WTC11 (cell line): ENCODE results near the gene COPS7A. TPM values are rescaled to one million over a fixed set of nuclear protein-coding genes. Genes with fewer than 3 reads are reported as not detected.

ENCODE experiments used
- ATAC-seq: fragments of 200-7000 bp; cut with Tn5 transposase; 2 replicates; pipeline ENCODE4 v1.10.0; 2021; ENCODE audit warnings: mild to moderate bottlenecking, moderate library complexity
- CTCF ChIA-PET: fragments of 300-600 bp; sonication (Branson Sonifier 250); formaldehyde crosslinking; loops from one replicate; lab custom pipeline; 2021; ENCODE audit warnings: antibody characterized with exemption; lab: Charles Lee
- POLR2A ChIA-PET: fragments of 350-600 bp; sonication (Branson Sonifier 250); formaldehyde crosslinking; loops from one replicate; lab custom pipeline; 2021; ENCODE audit warnings: antibody characterized with exemption; lab: Charles Lee
- DNase-seq: peaks from one replicate; pipeline ENCODE4 v3.0.0; 2021; ENCODE audit warnings: low spot score
- H3K27ac Mint-ChIP-seq: 2 replicates; pipeline ENCODE4 v1.8.0; 2021; ENCODE audit warnings: mixed read lengths
- H3K27me3 Mint-ChIP-seq: 2 replicates; pipeline ENCODE4 v1.8.0; 2021; ENCODE audit warnings: low read depth, mild to moderate bottlenecking, moderate library complexity, mixed read lengths
- H3K36me3 Mint-ChIP-seq: 2 replicates; pipeline ENCODE4 v1.8.0; 2021; ENCODE audit warnings: mixed read lengths
- H3K4me1 Mint-ChIP-seq: 2 replicates; pipeline ENCODE4 v1.8.0; 2022; ENCODE audit warnings: mixed read lengths
- H3K4me3 Mint-ChIP-seq: 2 replicates; pipeline ENCODE4 v1.8.0; 2021; ENCODE audit warnings: mild to moderate bottlenecking, moderate library complexity, mixed read lengths
- H3K9me3 Mint-ChIP-seq: 2 replicates; pipeline ENCODE4 v1.8.0; 2021; ENCODE audit warnings: mixed read lengths
- ETV6 ChIP-seq: sonication (generic); formaldehyde crosslinking; IDR thresholded peaks from 2 replicates; pipeline ENCODE4 v1.8.1; 2022; ENCODE audit warnings: mild to moderate bottlenecking, missing genetic modification reagents
- KAT7 ChIP-seq: sonication (generic); formaldehyde crosslinking; IDR thresholded peaks from 2 replicates; pipeline ENCODE4 v1.8.1; 2023; ENCODE audit warnings: missing genetic modification reagents, mild to moderate bottlenecking, borderline replicate concordance
- OVOL2 ChIP-seq: fragments of 250-450 bp; sonication (Bioruptor Pico); IDR thresholded peaks from 2 replicates; pipeline ENCODE4 v1.9.0; 2021; ENCODE audit warnings: mild to moderate bottlenecking, borderline replicate concordance
- ZNF232 ChIP-seq: sonication (generic); formaldehyde crosslinking; IDR thresholded peaks from 2 replicates; pipeline ENCODE4 v1.8.0; 2022; ENCODE audit warnings: mild to moderate bottlenecking, missing genetic modification reagents
- total RNA-seq: library from RNA; stranded (reverse); gene quantifications from 3 replicates; pipeline ENCODE4 v1.2.3, GENCODE V29; 2021
- TF ChIP-seq, protein P1 (sequence below): sonication (generic); formaldehyde crosslinking; IDR thresholded peaks from 2 replicates; pipeline ENCODE4 v1.8.0; 2022; ENCODE audit warnings: missing genetic modification reagents
- TF ChIP-seq, protein P2 (sequence below): sonication (generic); formaldehyde crosslinking; IDR thresholded peaks from 2 replicates; pipeline ENCODE4 v1.8.0; 2023; ENCODE audit warnings: mild to moderate bottlenecking, missing genetic modification reagents
- TF ChIP-seq, protein P3 (sequence below): sonication (generic); formaldehyde crosslinking; IDR thresholded peaks from 2 replicates; pipeline ENCODE4 v1.8.1; 2023; ENCODE audit warnings: mild to moderate bottlenecking, missing genetic modification reagents, moderate library complexity
- TF ChIP-seq, protein P4 (sequence below): sonication (generic); formaldehyde crosslinking; IDR thresholded peaks from 2 replicates; pipeline ENCODE4 v1.8.1; 2023; ENCODE audit warnings: mild to moderate bottlenecking, missing genetic modification reagents
- TF ChIP-seq, protein P5 (sequence below): fragments of 250-450 bp; sonication (Bioruptor Pico); IDR thresholded peaks from 2 replicates; pipeline ENCODE4 v1.9.0; 2021; ENCODE audit warnings: moderate library complexity, mild to moderate bottlenecking, inconsistent platforms, borderline replicate concordance

COPS7A gene
- total RNA-seq, 1 experiment from 2014 or later, result 41.4 TPM

DNA sequence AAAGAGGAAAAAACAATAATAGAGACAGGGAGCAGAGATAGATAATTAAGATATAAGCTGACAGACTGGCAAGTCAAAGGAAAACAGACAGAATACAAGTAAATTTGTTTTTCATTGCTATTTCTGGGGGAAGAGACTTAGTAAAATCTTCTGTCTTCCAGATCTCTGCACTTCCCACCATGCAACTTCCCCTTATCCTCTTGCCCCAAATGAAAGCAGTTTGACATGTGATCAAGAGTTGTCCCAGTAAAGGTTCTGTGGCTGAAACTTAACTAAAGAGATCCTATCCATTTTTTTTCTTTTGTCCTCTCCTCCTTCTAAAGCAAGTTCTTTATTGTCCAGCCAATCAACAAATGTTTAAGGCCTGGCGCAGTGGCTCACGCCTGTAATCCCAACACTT, 30.6 kb downstream of the COPS7A start (continued):
- TF ChIP-seq, protein P1, sequence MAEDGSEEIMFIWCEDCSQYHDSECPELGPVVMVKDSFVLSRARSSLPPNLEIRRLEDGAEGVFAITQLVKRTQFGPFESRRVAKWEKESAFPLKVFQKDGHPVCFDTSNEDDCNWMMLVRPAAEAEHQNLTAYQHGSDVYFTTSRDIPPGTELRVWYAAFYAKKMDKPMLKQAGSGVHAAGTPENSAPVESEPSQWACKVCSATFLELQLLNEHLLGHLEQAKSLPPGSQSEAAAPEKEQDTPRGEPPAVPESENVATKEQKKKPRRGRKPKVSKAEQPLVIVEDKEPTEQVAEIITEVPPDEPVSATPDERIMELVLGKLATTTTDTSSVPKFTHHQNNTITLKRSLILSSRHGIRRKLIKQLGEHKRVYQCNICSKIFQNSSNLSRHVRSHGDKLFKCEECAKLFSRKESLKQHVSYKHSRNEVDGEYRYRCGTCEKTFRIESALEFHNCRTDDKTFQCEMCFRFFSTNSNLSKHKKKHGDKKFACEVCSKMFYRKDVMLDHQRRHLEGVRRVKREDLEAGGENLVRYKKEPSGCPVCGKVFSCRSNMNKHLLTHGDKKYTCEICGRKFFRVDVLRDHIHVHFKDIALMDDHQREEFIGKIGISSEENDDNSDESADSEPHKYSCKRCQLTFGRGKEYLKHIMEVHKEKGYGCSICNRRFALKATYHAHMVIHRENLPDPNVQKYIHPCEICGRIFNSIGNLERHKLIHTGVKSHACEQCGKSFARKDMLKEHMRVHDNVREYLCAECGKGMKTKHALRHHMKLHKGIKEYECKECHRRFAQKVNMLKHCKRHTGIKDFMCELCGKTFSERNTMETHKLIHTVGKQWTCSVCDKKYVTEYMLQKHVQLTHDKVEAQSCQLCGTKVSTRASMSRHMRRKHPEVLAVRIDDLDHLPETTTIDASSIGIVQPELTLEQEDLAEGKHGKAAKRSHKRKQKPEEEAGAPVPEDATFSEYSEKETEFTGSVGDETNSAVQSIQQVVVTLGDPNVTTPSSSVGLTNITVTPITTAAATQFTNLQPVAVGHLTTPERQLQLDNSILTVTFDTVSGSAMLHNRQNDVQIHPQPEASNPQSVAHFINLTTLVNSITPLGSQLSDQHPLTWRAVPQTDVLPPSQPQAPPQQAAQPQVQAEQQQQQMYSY, result no peak

DNA sequence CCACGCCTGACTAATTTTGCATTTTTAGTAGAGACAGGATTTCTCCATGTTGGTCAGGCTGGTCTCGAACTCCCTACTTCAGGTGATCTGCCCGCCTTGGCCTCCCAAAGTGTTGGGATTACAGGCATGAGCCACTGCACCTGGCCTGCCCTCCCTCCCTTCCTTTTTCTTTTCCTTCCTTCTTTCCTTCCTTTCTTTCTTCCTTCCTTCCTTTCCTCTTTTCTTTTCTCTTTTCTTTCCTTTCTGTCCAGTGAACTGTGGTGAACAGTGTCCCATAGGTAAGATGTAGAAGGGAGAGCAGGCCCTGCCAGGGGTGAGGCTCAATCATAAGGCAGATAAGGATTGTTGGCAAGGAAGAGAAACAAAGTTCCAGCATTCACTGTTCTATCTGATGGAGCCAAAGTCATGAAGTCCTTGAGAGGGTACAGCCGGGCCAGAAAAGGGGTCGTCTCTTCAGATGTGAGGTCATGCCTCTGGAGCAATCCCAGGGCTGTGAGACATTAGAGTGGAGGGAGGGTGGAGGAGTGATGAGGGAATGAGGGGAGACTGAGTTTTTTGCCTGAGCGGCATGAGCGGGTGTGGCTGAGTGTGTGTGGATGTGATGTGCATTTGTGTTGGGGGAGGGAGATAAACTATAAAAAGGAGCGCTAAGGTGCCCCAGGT, 33.3 kb downstream of the COPS7A start:
- POLR2A ChIA-PET, result interaction anchor here (0.7 to 0.9 kb wide), 2 partner anchors 10 to 15 kb away, joined by 3 to 5 read pairs; partner anchors contain the start of genes LAG3 and PTMS
- H3K27me3 Mint-ChIP-seq, result no peaks in the 10 kb centered on the region; the same call in none of the 2 replicates
- no peak for ATAC-seq

DNA sequence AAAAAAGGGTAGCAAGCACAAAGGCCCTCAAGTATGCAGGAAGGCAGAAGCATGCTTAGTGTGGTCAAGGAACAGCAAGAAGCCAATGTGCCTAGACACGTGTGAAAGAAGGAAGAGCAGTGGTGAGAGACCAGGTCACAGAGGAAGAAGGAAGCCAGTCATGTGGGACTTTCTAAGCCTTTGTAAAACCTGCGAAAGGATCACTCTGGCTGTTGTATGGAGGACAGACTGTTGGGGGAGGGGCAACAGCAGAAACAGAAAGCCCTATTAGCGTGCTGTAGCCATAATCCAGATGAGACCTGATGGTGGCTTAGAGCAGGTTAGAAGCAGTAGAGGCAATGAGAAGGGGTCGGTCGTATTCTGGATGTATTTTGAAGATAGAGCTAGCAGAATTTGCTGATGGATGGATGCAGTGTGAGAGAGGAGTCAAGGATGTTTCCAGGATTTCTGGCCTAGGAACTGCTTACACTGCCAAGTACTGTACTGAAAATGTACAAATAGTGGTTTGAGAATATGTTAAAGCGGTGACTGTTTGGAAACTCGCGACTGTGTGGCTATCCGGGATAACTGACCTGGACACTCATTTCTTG, 34.8 kb downstream of the COPS7A start:
- ChIA-PET CTCF (interaction anchor here (1.1 to 7.7 kb wide), 3 partner anchors 10 to 206 kb away, joined by 3 to 234 read pairs (median 3); partner anchors contain the start of genes LAG3 and PTMS), POLR2A (no interaction called here)
- peaks cover 4% of the 10 kb centered on the region for H3K27me3 Mint-ChIP-seq
- H3K4me1 Mint-ChIP-seq, result peaks cover 48% of the 10 kb centered on the region
- ATAC-seq, result no peak
- TF ChIP-seq, protein P2, sequence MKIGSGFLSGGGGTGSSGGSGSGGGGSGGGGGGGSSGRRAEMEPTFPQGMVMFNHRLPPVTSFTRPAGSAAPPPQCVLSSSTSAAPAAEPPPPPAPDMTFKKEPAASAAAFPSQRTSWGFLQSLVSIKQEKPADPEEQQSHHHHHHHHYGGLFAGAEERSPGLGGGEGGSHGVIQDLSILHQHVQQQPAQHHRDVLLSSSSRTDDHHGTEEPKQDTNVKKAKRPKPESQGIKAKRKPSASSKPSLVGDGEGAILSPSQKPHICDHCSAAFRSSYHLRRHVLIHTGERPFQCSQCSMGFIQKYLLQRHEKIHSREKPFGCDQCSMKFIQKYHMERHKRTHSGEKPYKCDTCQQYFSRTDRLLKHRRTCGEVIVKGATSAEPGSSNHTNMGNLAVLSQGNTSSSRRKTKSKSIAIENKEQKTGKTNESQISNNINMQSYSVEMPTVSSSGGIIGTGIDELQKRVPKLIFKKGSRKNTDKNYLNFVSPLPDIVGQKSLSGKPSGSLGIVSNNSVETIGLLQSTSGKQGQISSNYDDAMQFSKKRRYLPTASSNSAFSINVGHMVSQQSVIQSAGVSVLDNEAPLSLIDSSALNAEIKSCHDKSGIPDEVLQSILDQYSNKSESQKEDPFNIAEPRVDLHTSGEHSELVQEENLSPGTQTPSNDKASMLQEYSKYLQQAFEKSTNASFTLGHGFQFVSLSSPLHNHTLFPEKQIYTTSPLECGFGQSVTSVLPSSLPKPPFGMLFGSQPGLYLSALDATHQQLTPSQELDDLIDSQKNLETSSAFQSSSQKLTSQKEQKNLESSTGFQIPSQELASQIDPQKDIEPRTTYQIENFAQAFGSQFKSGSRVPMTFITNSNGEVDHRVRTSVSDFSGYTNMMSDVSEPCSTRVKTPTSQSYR, result 0 out of 2 replicates have a peak, but pooled peaks have one; percentile 24
- TF ChIP-seq, protein P3, sequence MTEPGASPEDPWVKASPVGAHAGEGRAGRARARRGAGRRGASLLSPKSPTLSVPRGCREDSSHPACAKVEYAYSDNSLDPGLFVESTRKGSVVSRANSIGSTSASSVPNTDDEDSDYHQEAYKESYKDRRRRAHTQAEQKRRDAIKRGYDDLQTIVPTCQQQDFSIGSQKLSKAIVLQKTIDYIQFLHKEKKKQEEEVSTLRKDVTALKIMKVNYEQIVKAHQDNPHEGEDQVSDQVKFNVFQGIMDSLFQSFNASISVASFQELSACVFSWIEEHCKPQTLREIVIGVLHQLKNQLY (CRISPR knock-in tag), result no peak
- H3K36me3 Mint-ChIP-seq, result no peaks in the 10 kb centered on the region
- H3K9me3 Mint-ChIP-seq, result no peaks in the 10 kb centered on the region
- peak overlapping the region; percentile 1; the same call in 1 of the 2 replicates for H3K27ac Mint-ChIP-seq
- H3K4me3 Mint-ChIP-seq, result no peak overlapping the region
- no peak for DNase-seq

More for the DNA sequence above, 33.3 kb downstream of the COPS7A start:
- CTCF ChIA-PET, result interaction anchor here (0.6 to 7.7 kb wide), 5 partner anchors 11 to 192 kb away, joined by 3 to 234 read pairs (median 5); partner anchors contain the start of genes LAG3 and PTMS
- no peaks in the 10 kb centered on the region for H3K9me3 Mint-ChIP-seq
- peak overlapping the region; percentile 70 for H3K27ac Mint-ChIP-seq
- H3K4me1 Mint-ChIP-seq, result peaks cover 38% of the 10 kb centered on the region
- no peak for DNase-seq
- H3K4me3 Mint-ChIP-seq, result no peak overlapping the region
- H3K36me3 Mint-ChIP-seq, result no peaks in the 10 kb centered on the region
- TF ChIP-seq OVOL2 (CRISPR knock-in tag), result no peak
- TF ChIP-seq ZNF232, result no peak
- TF ChIP-seq KAT7 (CRISPR knock-in tag), result no peak
- TF ChIP-seq ETV6 (CRISPR knock-in tag), result no peak
- TF ChIP-seq, protein P2, result no peak
- TF ChIP-seq, protein P4, sequence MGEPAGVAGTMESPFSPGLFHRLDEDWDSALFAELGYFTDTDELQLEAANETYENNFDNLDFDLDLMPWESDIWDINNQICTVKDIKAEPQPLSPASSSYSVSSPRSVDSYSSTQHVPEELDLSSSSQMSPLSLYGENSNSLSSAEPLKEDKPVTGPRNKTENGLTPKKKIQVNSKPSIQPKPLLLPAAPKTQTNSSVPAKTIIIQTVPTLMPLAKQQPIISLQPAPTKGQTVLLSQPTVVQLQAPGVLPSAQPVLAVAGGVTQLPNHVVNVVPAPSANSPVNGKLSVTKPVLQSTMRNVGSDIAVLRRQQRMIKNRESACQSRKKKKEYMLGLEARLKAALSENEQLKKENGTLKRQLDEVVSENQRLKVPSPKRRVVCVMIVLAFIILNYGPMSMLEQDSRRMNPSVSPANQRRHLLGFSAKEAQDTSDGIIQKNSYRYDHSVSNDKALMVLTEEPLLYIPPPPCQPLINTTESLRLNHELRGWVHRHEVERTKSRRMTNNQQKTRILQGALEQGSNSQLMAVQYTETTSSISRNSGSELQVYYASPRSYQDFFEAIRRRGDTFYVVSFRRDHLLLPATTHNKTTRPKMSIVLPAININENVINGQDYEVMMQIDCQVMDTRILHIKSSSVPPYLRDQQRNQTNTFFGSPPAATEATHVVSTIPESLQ, result no peak
- TF ChIP-seq, protein P5, sequence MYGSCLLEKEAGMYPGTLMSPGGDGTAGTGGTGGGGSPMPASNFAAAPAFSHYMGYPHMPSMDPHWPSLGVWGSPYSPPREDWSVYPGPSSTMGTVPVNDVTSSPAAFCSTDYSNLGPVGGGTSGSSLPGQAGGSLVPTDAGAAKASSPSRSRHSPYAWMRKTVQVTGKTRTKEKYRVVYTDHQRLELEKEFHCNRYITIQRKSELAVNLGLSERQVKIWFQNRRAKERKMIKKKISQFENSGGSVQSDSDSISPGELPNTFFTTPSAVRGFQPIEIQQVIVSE (CRISPR knock-in tag), result no peak
